Ureter (tissue), 1 donor: ENCODE results near the gene SPARCL1. TPM values are rescaled to one million over a fixed set of nuclear protein-coding genes. Genes with fewer than 3 reads are reported as not detected.
"Not testable (repeated sequence)": the region's sequence is repeated elsewhere in the genome, so short reads cannot be mapped to it uniquely, and the experiment has no call there.

Experiments used
- DNase-seq: peaks from one replicate; pipeline ENCODE4 v3.0.0-alpha.2; 2020; ENCODE audit warnings: low spot score
- total RNA-seq: library from RNA; stranded (reverse); gene quantifications from one replicate; pipeline ENCODE4 v1.2.4, GENCODE V29; 2023
- donor health status: DM: yes; HTN: yes; CAD: no.

The SPARCL1 gene
- total RNA-seq, 1 donor from 2014 or later: 400 TPM

GRCh38 chr4:87499403-87500091 is 29.6 kb downstream of the SPARCL1 start:
- no peak for DNase-seq

- no peak for DNase-seq
These were observed 30.7 kb downstream of the SPARCL1 start for GRCh38 chr4:87498446-87498900.

GRCh38 chr4:87497578-87497977 is 31.6 kb downstream of the SPARCL1 start:
- no peak for DNase-seq

GRCh38 chr4:87497159-87497558 is 32.0 kb downstream of the SPARCL1 start:
- DNase-seq: no peak

GRCh38 chr4:87493115-87493514 is 36.1 kb downstream of the SPARCL1 start:
- no peak for DNase-seq

- DNase-seq: not testable (repeated sequence)
These were observed 37.3 kb downstream of the SPARCL1 start for GRCh38 chr4:87491851-87492250.

GRCh38 chr4:87491436-87491835 is 37.7 kb downstream of the SPARCL1 start:
- DNase-seq: no peak

- DNase-seq: no peak
These were observed 38.4 kb downstream of the SPARCL1 start for GRCh38 chr4:87490664-87491369.

GRCh38 chr4:87489678-87490077 is 39.5 kb downstream of the SPARCL1 start:
- no peak for DNase-seq

GRCh38 chr4:87488666-87489065 is 40.5 kb downstream of the SPARCL1 start:
- DNase-seq: not testable (repeated sequence)

GRCh38 chr4:87483247-87483646 is 45.9 kb downstream of the SPARCL1 start:
- DNase-seq: not testable (repeated sequence)

- no peak for DNase-seq
These were observed 47.8 kb downstream of the SPARCL1 start for GRCh38 chr4:87481377-87481776.

GRCh38 chr4:87478732-87479250 is 50.4 kb downstream of the SPARCL1 start:
- DNase-seq: no peak

GRCh38 chr4:87476934-87477333 is 52.2 kb downstream of the SPARCL1 start:
- no peak for DNase-seq

- DNase-seq: no peak
These were observed 59.8 kb downstream of the SPARCL1 start for GRCh38 chr4:87469390-87469789.

GRCh38 chr4:87465739-87466366 is 63.3 kb downstream of the SPARCL1 start:
- DNase-seq: no peak

- DNase-seq: no peak
These were observed 67.1 kb downstream of the SPARCL1 start for GRCh38 chr4:87462102-87462501.

- DNase-seq: no peak
These were observed 67.9 kb downstream of the SPARCL1 start for GRCh38 chr4:87461281-87461700.

- DNase-seq: no peak
These were observed 70.3 kb downstream of the SPARCL1 start for GRCh38 chr4:87458913-87459312.

- DNase-seq: no peak
These were observed 77.6 kb downstream of the SPARCL1 start for GRCh38 chr4:87451537-87451936.

GRCh38 chr4:87446375-87446774 is 82.8 kb downstream of the SPARCL1 start:
- not testable (repeated sequence) for DNase-seq

GRCh38 chr4:87445964-87446363 is 83.2 kb downstream of the SPARCL1 start:
- DNase-seq: no peak

GRCh38 chr4:87444741-87445140 is 84.4 kb downstream of the SPARCL1 start:
- DNase-seq: no peak
